Prostate gland (tissue), 2 donors: ENCODE measurements around the gene NR4A3.

Experiments
- POLR2A ChIP-seq: fragments of 450-650 bp; IDR thresholded peaks from one replicate; pipeline ENCODE4 v1.6.1; 2016; ENCODE audit warnings: antibody characterized with exemption, mild to moderate bottlenecking
- POLR2AphosphoS5 ChIP-seq: sonication (generic); formaldehyde crosslinking; IDR thresholded peaks from one replicate; pipeline ENCODE4 v1.6.1; 2017; ENCODE audit warnings: antibody characterized with exemption
- TF ChIP-seq, protein P1 (sequence below), 4 experiments: fragments of 200-600 bp in 2 of 4; fragments of 450-650 bp in 2 of 4; sonication (generic) in 2 of 4; IDR thresholded peaks; 1 replicate in 3 of 4; 2 replicates in 1 of 4; pipeline ENCODE4 v1.5.1; 2016 to 2019; ENCODE audit warnings: antibody characterized with exemption in 4 of 4, mild to moderate bottlenecking in 2 of 4, moderate library complexity in 2 of 4

DNA sequence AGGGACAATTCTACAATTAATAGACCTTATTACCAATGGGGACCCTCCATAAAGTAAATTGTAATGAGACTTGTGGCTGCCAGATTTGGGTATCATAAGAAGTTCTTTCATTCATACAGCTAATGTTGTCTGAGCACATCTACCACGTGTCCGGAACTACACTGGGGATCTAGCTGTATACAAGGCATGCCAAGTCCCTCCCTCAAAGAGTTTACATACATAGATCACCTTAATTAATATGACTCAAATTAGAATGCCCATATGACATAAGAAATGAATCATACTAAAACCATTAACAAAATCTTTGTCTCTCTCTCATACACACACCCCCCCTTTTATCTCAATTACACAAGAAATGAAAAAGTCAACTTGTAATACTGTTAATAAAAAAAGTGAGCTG is 18.0 kb upstream of the NR4A3 start:
- TF ChIP-seq, protein P1, sequence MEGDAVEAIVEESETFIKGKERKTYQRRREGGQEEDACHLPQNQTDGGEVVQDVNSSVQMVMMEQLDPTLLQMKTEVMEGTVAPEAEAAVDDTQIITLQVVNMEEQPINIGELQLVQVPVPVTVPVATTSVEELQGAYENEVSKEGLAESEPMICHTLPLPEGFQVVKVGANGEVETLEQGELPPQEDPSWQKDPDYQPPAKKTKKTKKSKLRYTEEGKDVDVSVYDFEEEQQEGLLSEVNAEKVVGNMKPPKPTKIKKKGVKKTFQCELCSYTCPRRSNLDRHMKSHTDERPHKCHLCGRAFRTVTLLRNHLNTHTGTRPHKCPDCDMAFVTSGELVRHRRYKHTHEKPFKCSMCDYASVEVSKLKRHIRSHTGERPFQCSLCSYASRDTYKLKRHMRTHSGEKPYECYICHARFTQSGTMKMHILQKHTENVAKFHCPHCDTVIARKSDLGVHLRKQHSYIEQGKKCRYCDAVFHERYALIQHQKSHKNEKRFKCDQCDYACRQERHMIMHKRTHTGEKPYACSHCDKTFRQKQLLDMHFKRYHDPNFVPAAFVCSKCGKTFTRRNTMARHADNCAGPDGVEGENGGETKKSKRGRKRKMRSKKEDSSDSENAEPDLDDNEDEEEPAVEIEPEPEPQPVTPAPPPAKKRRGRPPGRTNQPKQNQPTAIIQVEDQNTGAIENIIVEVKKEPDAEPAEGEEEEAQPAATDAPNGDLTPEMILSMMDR (IDR thresholded peaks at IDR 0.05) = no peak
- TF ChIP-seq POLR2A (no peak), POLR2AphosphoS5 (no peak)
